Neural crest cell (in vitro differentiated cells): ENCODE data around the gene KRTAP5-10. TPM values are rescaled to one million over a fixed set of nuclear protein-coding genes. Genes with fewer than 3 reads are reported as not detected.
"Not testable (repeated sequence)": the region's sequence is repeated elsewhere in the genome, so short reads cannot be mapped to it uniquely, and the experiment has no call there.

Experiments used
- DNase-seq: peaks from one replicate; pipeline ENCODE4 v3.0.0; 2021; ENCODE audit warnings: low read depth, mixed read lengths, low spot score
- H3K27ac Mint-ChIP-seq: one replicate; pipeline ENCODE4 v1.8.0; 2021; ENCODE audit warnings: mild to moderate bottlenecking, mixed read lengths; ENCODE audit not compliant: unreplicated experiment
- H3K27me3 Mint-ChIP-seq: 2 replicates; pipeline ENCODE4 v1.8.0; 2021; ENCODE audit warnings: low read depth, mild to moderate bottlenecking, mixed read lengths
- H3K36me3 Mint-ChIP-seq: 2 replicates; pipeline ENCODE4 v1.8.0; 2021; ENCODE audit warnings: low read depth, mild to moderate bottlenecking, mixed read lengths
- H3K4me1 Mint-ChIP-seq: 2 replicates; pipeline ENCODE4 v1.8.0; 2021; ENCODE audit warnings: mixed read lengths
- H3K4me3 Mint-ChIP-seq: one replicate; pipeline ENCODE4 v1.8.0; 2021; ENCODE audit warnings: mild to moderate bottlenecking, mixed read lengths
- H3K9me3 Mint-ChIP-seq: 2 replicates; pipeline ENCODE4 v1.8.0; 2021; ENCODE audit warnings: mixed read lengths
- CTCF ChIP-seq: fragments of 200-600 bp; sonication (generic); conservative IDR thresholded peaks from 2 replicates; pipeline ENCODE4 v1.5.0; 2021; ENCODE audit warnings: antibody characterized with exemption, mild to moderate bottlenecking
- total RNA-seq: library from RNA; stranded (reverse); gene quantifications from 2 replicates; pipeline ENCODE4 v1.2.1, GENCODE V29; 2021

The KRTAP5-10 gene
- total RNA-seq, 1 donor from 2014 or later, result not detected

- no peak overlapping the region for H3K27ac Mint-ChIP-seq
- DNase-seq, result no peak
- TF ChIP-seq CTCF, result no peak
- H3K27me3 Mint-ChIP-seq, result peaks cover 4% of the 10 kb centered on the region
- H3K4me1 Mint-ChIP-seq, result peaks cover 15% of the 10 kb centered on the region
- no peaks in the 10 kb centered on the region for H3K9me3 Mint-ChIP-seq
- H3K36me3 Mint-ChIP-seq, result no peaks in the 10 kb centered on the region
- H3K4me3 Mint-ChIP-seq, result no peak overlapping the region
Observed at GRCh38 chr11:71577469-71578004, 12.2 kb downstream of the KRTAP5-10 start.

- not testable (repeated sequence) for H3K27me3 Mint-ChIP-seq, DNase-seq, H3K9me3 Mint-ChIP-seq, H3K27ac Mint-ChIP-seq, H3K36me3 Mint-ChIP-seq, H3K4me3 Mint-ChIP-seq
- H3K4me1 Mint-ChIP-seq, result peaks cover 15% of the 10 kb centered on the region
Observed at GRCh38 chr11:71579513-71579912, 14.2 kb downstream of the KRTAP5-10 start.

- Mint-ChIP-seq H3K4me1 (peaks cover 15% of the 10 kb centered on the region), H3K27ac (peak overlapping the region; percentile 72), H3K9me3 (no peaks in the 10 kb centered on the region), H3K36me3 (no peaks in the 10 kb centered on the region), H3K27me3 (peaks cover 6% of the 10 kb centered on the region), H3K4me3 (peak overlapping the region; percentile 8)
- TF ChIP-seq CTCF, result peak; percentile 88
- peak; percentile 37 for DNase-seq
Observed at GRCh38 chr11:71580057-71581003, 15.0 kb downstream of the KRTAP5-10 start.

- DNase-seq, result no peak
- TF ChIP-seq CTCF, result no peak
- H3K27me3 Mint-ChIP-seq, result peaks cover 6% of the 10 kb centered on the region
- no peaks in the 10 kb centered on the region for H3K9me3 Mint-ChIP-seq
- H3K27ac Mint-ChIP-seq, result peak overlapping the region; percentile 60
- peaks cover 24% of the 10 kb centered on the region for H3K4me1 Mint-ChIP-seq
- H3K4me3 Mint-ChIP-seq, result no peak overlapping the region
- no peaks in the 10 kb centered on the region for H3K36me3 Mint-ChIP-seq
Observed at GRCh38 chr11:71581826-71582225, 16.5 kb downstream of the KRTAP5-10 start.

GRCh38 chr11:71582309-71582895, 17.0 kb downstream of the KRTAP5-10 start, which contains the start of gene KRTAP5-11:
Gene KRTAP5-11, minus strand, starts transcription at chr11:71582875. Its CDS starts 38 bp downstream, at chr11:71582837.
- H3K4me1 Mint-ChIP-seq, result peaks cover 29% of the 10 kb centered on the region
- DNase-seq, result no peak
- H3K4me3 Mint-ChIP-seq, result no peak within 1 kb of the TSS
- no peaks in the 10 kb centered on the region for H3K36me3 Mint-ChIP-seq
- H3K27me3 Mint-ChIP-seq, result peaks cover 6% of the 10 kb centered on the region
- peak within 1 kb of the TSS; percentile 60 for H3K27ac Mint-ChIP-seq
- TF ChIP-seq CTCF, result no peak
- H3K9me3 Mint-ChIP-seq, result no peaks in the 10 kb centered on the region

GRCh38 chr11:71582969-71583368, 17.6 kb downstream of the KRTAP5-10 start:
- DNase-seq, H3K4me3 Mint-ChIP-seq, H3K36me3 Mint-ChIP-seq, H3K27ac Mint-ChIP-seq, H3K27me3 Mint-ChIP-seq, H3K9me3 Mint-ChIP-seq: not testable (repeated sequence)
- peaks cover 31% of the 10 kb centered on the region for H3K4me1 Mint-ChIP-seq

GRCh38 chr11:71585673-71586072, 20.3 kb downstream of the KRTAP5-10 start:
- H3K27me3 Mint-ChIP-seq, H3K36me3 Mint-ChIP-seq, H3K27ac Mint-ChIP-seq, H3K9me3 Mint-ChIP-seq, DNase-seq, H3K4me3 Mint-ChIP-seq: not testable (repeated sequence)
- peaks cover 39% of the 10 kb centered on the region for H3K4me1 Mint-ChIP-seq

GRCh38 chr11:71588314-71588713, 23.0 kb downstream of the KRTAP5-10 start:
- not testable (repeated sequence) for H3K36me3 Mint-ChIP-seq, H3K9me3 Mint-ChIP-seq, H3K27me3 Mint-ChIP-seq
- H3K4me1 Mint-ChIP-seq, result peaks cover 33% of the 10 kb centered on the region
- H3K4me3 Mint-ChIP-seq, result peak overlapping the region; percentile 2
- H3K27ac Mint-ChIP-seq, result peak overlapping the region; percentile 84
- peak; percentile 37 for DNase-seq

- H3K4me1 Mint-ChIP-seq, result peaks cover 33% of the 10 kb centered on the region
Observed at GRCh38 chr11:71588822-71589545, 23.6 kb downstream of the KRTAP5-10 start.

More at GRCh38 chr11:71588822-71589545, 23.6 kb downstream of the KRTAP5-10 start:
- Mint-ChIP-seq H3K4me3 (peak overlapping the region; percentile 2), H3K27ac (peak overlapping the region; percentile 84)
- H3K9me3 Mint-ChIP-seq, H3K27me3 Mint-ChIP-seq, DNase-seq, H3K36me3 Mint-ChIP-seq: not testable (repeated sequence)
